HCT116 (cell line): ENCODE results near the gene PRDX4. TPM values are rescaled to one million over a fixed set of nuclear protein-coding genes. Genes with fewer than 3 reads are reported as not detected.

ENCODE experiments used
- ATAC-seq: fragments of 200-7000 bp; cut with Tn5 transposase; 2 replicates; pipeline ENCODE4 v1.9.1; 2020; ENCODE audit warnings: mild to moderate bottlenecking, moderate library complexity
- BruUV-seq: library from RNA; stranded (reverse); fragments of 400-500 nt; replicated peaks from 2 replicates; lab custom pipeline; 2021; lab: Mats Ljungman, UMichigan
- CTCF ChIA-PET: fragments of 300-600 bp; sonication (Branson Sonifier 250); formaldehyde crosslinking; loops from one replicate; lab custom pipeline; 2021; ENCODE audit warnings: antibody characterized with exemption; lab: Charles Lee
- POLR2A ChIA-PET: fragments of 300-600, 350-600 bp; sonication (Branson Sonifier 250); formaldehyde crosslinking; loops from one replicate; lab custom pipeline; 2021; ENCODE audit warnings: antibody characterized with exemption; lab: Charles Lee
- RAD21 ChIA-PET, 2 experiments: fragments of 300-600 bp; sonication (Branson Sonifier 250); formaldehyde crosslinking; loops; one replicate each; lab custom pipeline; 2023; ENCODE audit warnings: low total read pairs in 2 of 2; ENCODE audit not compliant: uncharacterized antibody in 2 of 2, unreplicated experiment in 2 of 2, low non-redundant PET in 1 of 2; lab: Charles Lee
- DNase-seq: peaks from one replicate; pipeline ENCODE4 v3.0.0-alpha.2; 2010; ENCODE audit warnings: low read depth, low spot score
- H2AFZ ChIP-seq: fragments of 200-600 bp; shearing (Covaris generic), sonication (generic); 2 replicates; pipeline ENCODE4 v1.6.1; 2017; ENCODE audit warnings: low read depth, mixed run types, mixed read lengths, antibody characterized with exemption, low read length; ENCODE audit not compliant: poor library complexity, severe bottlenecking
- H3K27ac ChIP-seq: 2 replicates; pipeline ENCODE4 v1.5.1; 2012; ENCODE audit warnings: low read depth, low read length
- H3K27me3 ChIP-seq: fragments of 200-600 bp; sonication (generic); 2 replicates; pipeline ENCODE4 v1.6.1; 2016; ENCODE audit warnings: mixed run types, low read length, mixed read lengths; ENCODE audit not compliant: insufficient read depth
- H3K36me3 ChIP-seq, 2 experiments: fragments of 200-500 bp in 1 of 2; fragments of 200-600 bp in 1 of 2; sonication (Bioruptor generic) in 1 of 2; sonication (generic) in 1 of 2; 2 replicates each; pipeline versions ENCODE4 v1.5.1 to v1.6.1; 2014 to 2016; ENCODE audit warnings: low read length in 2 of 2, inconsistent platforms in 1 of 2, mixed read lengths in 1 of 2, mixed run types in 1 of 2; ENCODE audit not compliant: insufficient read depth in 2 of 2, control insufficient read depth in 1 of 2
- H3K4me1 ChIP-seq, 2 experiments: fragments of 200-600 bp in 1 of 2; sonication (generic) in 1 of 2; 2 replicates each; pipeline versions ENCODE4 v1.5.1 to v1.6.1; 2012 to 2017; ENCODE audit warnings: low read length in 2 of 2, inconsistent platforms in 1 of 2, mild to moderate bottlenecking in 1 of 2, mixed read lengths in 1 of 2, mixed run types in 1 of 2, moderate library complexity in 1 of 2; ENCODE audit not compliant: insufficient read depth in 2 of 2, control insufficient read depth in 1 of 2
- H3K4me2 ChIP-seq: fragments of 200-600 bp; sonication (generic); 2 replicates; pipeline ENCODE4 v1.6.1; 2017; ENCODE audit warnings: mixed run types, low read length, mixed read lengths
- H3K4me3 ChIP-seq, 2 experiments: fragments of 200-600 bp in 1 of 2; sonication (generic) in 1 of 2; replicated peaks in 1 of 2; 2 replicates each; pipeline ENCODE4 v1.5.1; 2011 to 2016; ENCODE audit warnings: low read length in 2 of 2, control low read depth in 1 of 2, low read depth in 1 of 2, mild to moderate bottlenecking in 1 of 2, mixed read lengths in 1 of 2, mixed run types in 1 of 2
- H3K79me2 ChIP-seq: fragments of 200-600 bp; sonication (generic); 2 replicates; pipeline ENCODE4 v1.6.1; 2017; ENCODE audit warnings: mild to moderate bottlenecking, mixed run types, low read length, moderate library complexity, mixed read lengths; ENCODE audit not compliant: insufficient read depth
- H3K9ac ChIP-seq: fragments of 200-600 bp; sonication (generic); 2 replicates; pipeline ENCODE4 v1.6.1; 2016; ENCODE audit warnings: low read length, mixed read lengths
- H3K9me2 ChIP-seq: fragments of 200-600 bp; sonication (generic), shearing (Covaris generic); 2 replicates; pipeline ENCODE4 v1.6.1; 2017; ENCODE audit warnings: mixed run types, mild to moderate bottlenecking, moderate library complexity; ENCODE audit not compliant: insufficient read depth
- H3K9me3 ChIP-seq, 2 experiments: fragments of 200-500 bp in 1 of 2; fragments of 200-600 bp in 1 of 2; sonication (Bioruptor generic) in 1 of 2; sonication (generic) in 1 of 2; 2 replicates each; pipeline ENCODE4 v1.6.1; 2014 to 2017; ENCODE audit warnings: low read length in 2 of 2, mixed read lengths in 2 of 2, inconsistent platforms in 1 of 2, low read depth in 1 of 2, mild to moderate bottlenecking in 1 of 2, mixed run types in 1 of 2, moderate library complexity in 1 of 2; ENCODE audit not compliant: control insufficient read depth in 1 of 2, insufficient read depth in 1 of 2
- H4K20me1 ChIP-seq: fragments of 200-600 bp; sonication (generic), shearing (Covaris generic); 2 replicates; pipeline ENCODE4 v1.6.1; 2017; ENCODE audit warnings: mixed run types, mild to moderate bottlenecking, moderate library complexity; ENCODE audit not compliant: insufficient read depth
- CEBPB ChIP-seq: IDR thresholded peaks from 2 replicates; pipeline ENCODE4 v1.6.1; 2012; ENCODE audit warnings: low read depth
- EGR1 ChIP-seq: IDR thresholded peaks from 2 replicates; pipeline ENCODE4 v1.6.1; 2012; ENCODE audit warnings: low read depth
- ELF1 ChIP-seq: IDR thresholded peaks from 2 replicates; pipeline ENCODE4 v1.6.1; 2012; ENCODE audit warnings: low read depth, borderline replicate concordance
- EZH2phosphoT487 ChIP-seq: fragments of 200-600 bp; IDR thresholded peaks from 2 replicates; pipeline ENCODE4 v1.6.1; 2018; ENCODE audit warnings: antibody characterized with exemption, borderline replicate concordance
- JUND ChIP-seq: IDR thresholded peaks from 2 replicates; pipeline ENCODE4 v1.6.1; 2012
- POLR2AphosphoS5 ChIP-seq: IDR thresholded peaks from 2 replicates; pipeline ENCODE4 v1.6.1; 2011; ENCODE audit warnings: mild to moderate bottlenecking, low read depth, low read length, moderate library complexity
- RAD21 ChIP-seq: IDR thresholded peaks from 2 replicates; pipeline ENCODE4 v1.6.1; 2012; ENCODE audit warnings: low read depth, mild to moderate bottlenecking
- SIN3A ChIP-seq: IDR thresholded peaks from 2 replicates; pipeline ENCODE4 v1.6.1; 2012; ENCODE audit warnings: low read depth
- SP1 ChIP-seq: IDR thresholded peaks from 2 replicates; pipeline ENCODE4 v1.6.1; 2012; ENCODE audit warnings: low read depth
- SRF ChIP-seq: IDR thresholded peaks from 2 replicates; pipeline ENCODE4 v1.6.1; 2012; ENCODE audit warnings: low read depth
- YY1 ChIP-seq: IDR thresholded peaks from 2 replicates; pipeline ENCODE4 v1.6.1; 2011; ENCODE audit warnings: low read length, low read depth, moderate library complexity, mild to moderate bottlenecking; ENCODE audit not compliant: insufficient replicate concordance; ENCODE audit errors: extremely low read depth
- ZNF274 ChIP-seq: fragments of 200-500 bp; sonication (Bioruptor generic); IDR thresholded peaks from 2 replicates; pipeline ENCODE4 v1.6.1; 2014; ENCODE audit warnings: mild to moderate bottlenecking, low read depth, low read length, inconsistent platforms
- intact Hi-C: fragments of 100-400 bp; cut with micrococcal nuclease; formaldehyde crosslinking; loops from 2 replicates; pipeline ENCODE4 v1.10.0; 2022
- total RNA-seq: library from RNA; stranded (reverse); gene quantifications from one replicate; pipeline ENCODE4 v1.2.1, GENCODE V29; 2021; ENCODE audit not compliant: unreplicated experiment
- TF ChIP-seq, protein P1 (sequence below), 3 experiments: fragments of 200-600 bp in 1 of 3; sonication (generic) in 1 of 3; IDR thresholded peaks in 2 of 3; conservative IDR thresholded peaks in 1 of 3; 2 replicates each; pipeline ENCODE4 v1.5.1; 2012 to 2017; ENCODE audit warnings: low read depth in 2 of 3, low read length in 2 of 3, antibody characterized with exemption in 1 of 3, borderline replicate concordance in 1 of 3, control low read depth in 1 of 3, mild to moderate bottlenecking in 1 of 3, mixed read lengths in 1 of 3, mixed run types in 1 of 3, moderate library complexity in 1 of 3; ENCODE audit not compliant: insufficient read depth in 1 of 3
- TF ChIP-seq, protein P2 (sequence below): IDR thresholded peaks from 2 replicates; pipeline ENCODE4 v1.6.1; 2011; ENCODE audit warnings: mild to moderate bottlenecking, low read length, moderate library complexity; ENCODE audit not compliant: insufficient replicate concordance; ENCODE audit errors: extremely low read depth
- TF ChIP-seq, protein P3 (sequence below): IDR thresholded peaks from 2 replicates; pipeline ENCODE4 v1.6.1; 2012

Gene PRDX4
- total RNA-seq, 1 experiment from 2014 or later = 122 TPM

DNA sequence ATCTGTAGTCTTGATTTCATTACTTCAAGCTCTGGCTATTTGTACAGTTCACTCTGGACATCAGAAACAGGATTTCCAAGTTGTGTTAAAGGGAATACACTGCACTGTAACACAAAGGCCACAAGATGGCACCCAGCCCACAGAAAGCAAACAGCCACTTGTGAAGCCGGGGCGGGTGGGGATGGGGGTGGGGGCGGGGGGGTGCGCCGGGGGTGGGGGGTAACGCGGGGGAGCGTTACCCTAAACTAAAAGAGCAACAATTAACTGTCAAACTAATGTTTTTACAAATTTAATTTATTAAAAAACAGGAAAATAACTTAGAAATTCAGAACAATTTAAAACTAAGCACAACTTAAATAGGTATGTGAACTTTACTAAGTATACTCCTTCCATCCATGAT is 27.3 kb downstream of the PRDX4 start:
- Histone ChIP-seq H3K27ac (no peak overlapping the region), H3K27me3 (no peaks in the 10 kb centered on the region), H3K4me2 (no peak overlapping the region), H3K9me2 (no peaks in the 10 kb centered on the region), H3K4me3 (no peak overlapping the region), H3K9ac (no peak overlapping the region), H4K20me1 (no peaks in the 10 kb centered on the region), H3K9me3 (no peaks in the 10 kb centered on the region)
- POLR2A ChIA-PET = interaction anchor here (1.7 kb wide), 1 partner anchor 208 kb away, joined by 3 read pairs; no protein-coding TSS in a partner anchor
- RAD21 ChIA-PET = no interaction called here
- CTCF ChIA-PET = interaction anchor here (1.0 to 4.5 kb wide), 2 partner anchors 205 to 207 kb away, joined by 3 to 29 read pairs; no protein-coding TSS in a partner anchor
- TF ChIP-seq RAD21 (peak; percentile 65), POLR2AphosphoS5 (no peak), JUND (no peak), YY1 (no peak), SIN3A (no peak), CEBPB (no peak), EZH2phosphoT487 (no peak), SP1 (no peak), EGR1 (no peak), ZNF274 (no peak), ELF1 (no peak), SRF (no peak)
- TF ChIP-seq, protein P1, sequence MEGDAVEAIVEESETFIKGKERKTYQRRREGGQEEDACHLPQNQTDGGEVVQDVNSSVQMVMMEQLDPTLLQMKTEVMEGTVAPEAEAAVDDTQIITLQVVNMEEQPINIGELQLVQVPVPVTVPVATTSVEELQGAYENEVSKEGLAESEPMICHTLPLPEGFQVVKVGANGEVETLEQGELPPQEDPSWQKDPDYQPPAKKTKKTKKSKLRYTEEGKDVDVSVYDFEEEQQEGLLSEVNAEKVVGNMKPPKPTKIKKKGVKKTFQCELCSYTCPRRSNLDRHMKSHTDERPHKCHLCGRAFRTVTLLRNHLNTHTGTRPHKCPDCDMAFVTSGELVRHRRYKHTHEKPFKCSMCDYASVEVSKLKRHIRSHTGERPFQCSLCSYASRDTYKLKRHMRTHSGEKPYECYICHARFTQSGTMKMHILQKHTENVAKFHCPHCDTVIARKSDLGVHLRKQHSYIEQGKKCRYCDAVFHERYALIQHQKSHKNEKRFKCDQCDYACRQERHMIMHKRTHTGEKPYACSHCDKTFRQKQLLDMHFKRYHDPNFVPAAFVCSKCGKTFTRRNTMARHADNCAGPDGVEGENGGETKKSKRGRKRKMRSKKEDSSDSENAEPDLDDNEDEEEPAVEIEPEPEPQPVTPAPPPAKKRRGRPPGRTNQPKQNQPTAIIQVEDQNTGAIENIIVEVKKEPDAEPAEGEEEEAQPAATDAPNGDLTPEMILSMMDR (IDR thresholded peaks at IDR 0.05 in 2 of 3, conservative IDR thresholded peaks at IDR 0.05 in 1 of 3; ENCODE audit: borderline replicate concordance in 1 of 3, insufficient read depth in 1 of 3, low read depth in 2 of 3, low read length in 2 of 3) = peak; percentile 21 to 49 (median 44); a peak in 3 of 6 replicates
- TF ChIP-seq, protein P2, sequence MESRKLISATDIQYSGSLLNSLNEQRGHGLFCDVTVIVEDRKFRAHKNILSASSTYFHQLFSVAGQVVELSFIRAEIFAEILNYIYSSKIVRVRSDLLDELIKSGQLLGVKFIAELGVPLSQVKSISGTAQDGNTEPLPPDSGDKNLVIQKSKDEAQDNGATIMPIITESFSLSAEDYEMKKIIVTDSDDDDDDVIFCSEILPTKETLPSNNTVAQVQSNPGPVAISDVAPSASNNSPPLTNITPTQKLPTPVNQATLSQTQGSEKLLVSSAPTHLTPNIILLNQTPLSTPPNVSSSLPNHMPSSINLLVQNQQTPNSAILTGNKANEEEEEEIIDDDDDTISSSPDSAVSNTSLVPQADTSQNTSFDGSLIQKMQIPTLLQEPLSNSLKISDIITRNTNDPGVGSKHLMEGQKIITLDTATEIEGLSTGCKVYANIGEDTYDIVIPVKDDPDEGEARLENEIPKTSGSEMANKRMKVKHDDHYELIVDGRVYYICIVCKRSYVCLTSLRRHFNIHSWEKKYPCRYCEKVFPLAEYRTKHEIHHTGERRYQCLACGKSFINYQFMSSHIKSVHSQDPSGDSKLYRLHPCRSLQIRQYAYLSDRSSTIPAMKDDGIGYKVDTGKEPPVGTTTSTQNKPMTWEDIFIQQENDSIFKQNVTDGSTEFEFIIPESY = no peak
- TF ChIP-seq, protein P3, sequence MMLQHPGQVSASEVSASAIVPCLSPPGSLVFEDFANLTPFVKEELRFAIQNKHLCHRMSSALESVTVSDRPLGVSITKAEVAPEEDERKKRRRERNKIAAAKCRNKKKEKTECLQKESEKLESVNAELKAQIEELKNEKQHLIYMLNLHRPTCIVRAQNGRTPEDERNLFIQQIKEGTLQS = no peak
- TF ChIP-seq, all 23 proteins: peak for 2
- H3K79me2 ChIP-seq = no peaks in the 10 kb centered on the region
- ATAC-seq (peak; percentile 82), DNase-seq (peak; percentile 21)
- H3K4me1 ChIP-seq = no peaks in the 10 kb centered on the region
- H3K36me3 ChIP-seq = no peaks in the 10 kb centered on the region
- no peak overlapping the region for H2AFZ ChIP-seq
- intact Hi-C loops = loop anchor here (1.0 to 10.0 kb wide), 3 partner anchors 88 to 360 kb away; partner anchors contain the start of genes EIF2S3 and SAT1
- BruUV-seq = no TSS peak
